Ovary (tissue), 9 donors: ENCODE data around the gene POU2AF1. TPM values are rescaled to one million over a fixed set of nuclear protein-coding genes. Genes with fewer than 3 reads are reported as not detected.

Experiments
- DNase-seq, 5 donors: peaks; one replicate each; pipeline ENCODE4 v3.0.0-alpha.2; 2019 to 2020
- H3K27ac ChIP-seq, 2 donors: fragments of 200-600 bp; one replicate each; pipeline versions ENCODE4 v1.5.1 to v1.8.0; 2019 to 2022
- H3K27me3 ChIP-seq: fragments of 200-600 bp; one replicate; pipeline ENCODE4 v1.8.0; 2022
- H3K36me3 ChIP-seq: fragments of 200-600 bp; sonication (generic); one replicate; pipeline ENCODE4 v1.5.1; 2019
- H3K4me1 ChIP-seq: one replicate; pipeline ENCODE4 v1.8.1; 2013; ENCODE audit warnings: mild to moderate bottlenecking, moderate library complexity; ENCODE audit not compliant: insufficient read depth
- H3K4me3 ChIP-seq: fragments of 200-600 bp; sonication (generic); one replicate; pipeline ENCODE4 v1.5.1; 2017
- H3K9me3 ChIP-seq, 2 donors: fragments of 200-600 bp in 1 of 2; sonication (generic) in 1 of 2; one replicate each; pipeline versions ENCODE4 v1.5.1 to v1.8.1; 2013 to 2019; ENCODE audit warnings: mild to moderate bottlenecking in 1 of 2, moderate library complexity in 1 of 2
- CTCF ChIP-seq, 3 donors: fragments of 450-650 bp in 2 of 3; fragments of 200-600 bp in 1 of 3; IDR thresholded peaks; one replicate each; pipeline versions ENCODE4 v1.5.1 to v1.8.0; 2016 to 2022; ENCODE audit warnings: antibody characterized with exemption in 3 of 3, mild to moderate bottlenecking in 1 of 3
- EP300 ChIP-seq: sonication (generic); formaldehyde crosslinking; IDR thresholded peaks from one replicate; pipeline ENCODE4 v1.6.1; 2017; ENCODE audit warnings: antibody characterized with exemption
- POLR2A ChIP-seq: fragments of 450-650 bp; IDR thresholded peaks from one replicate; pipeline ENCODE4 v1.6.1; 2017; ENCODE audit warnings: antibody characterized with exemption, mild to moderate bottlenecking, moderate library complexity
- WGBS, 3 donors: extraction: QIAGEN DNeasy Blood & Tissue Kit in 1 of 3; methylation state at CpG; one replicate each; pipeline versions ENCODE4 v1.1.5 to v1.1.7; 2013 to 2017; 5-methylcytosine and 5-hydroxymethylcytosine counted together
- intact Hi-C, 4 donors: fragments of 100-400 bp; cut with DNase I; formaldehyde crosslinking; loops; one replicate each; pipeline versions ENCODE4 v1.11.0 to v1.15.1; 2022 to 2023
- microRNA-seq, 3 donors: library from miRNA; unstranded; fragments of <30 nt; microRNA quantifications; one replicate each; pipeline versions ENCODE4 to v1.2.0, GENCODE V29; 2019 to 2020
- polyA plus RNA-seq, 2 donors: library from polyadenylated mRNA; stranded (reverse); fragments of 200-250 nt in 1 of 2; fragments of 350-450 nt in 1 of 2; fragmentation: Illumina TruSeq in 1 of 2; extraction: RNeasy Lipid Tissue Mini Kit (QIAGEN cat#74804) in 1 of 2; gene quantifications; one replicate each; pipeline ENCODE4 v1.2.3, GENCODE V29; 2013 to 2014
- small RNA-seq: library from RNA; depleted of rRNA; stranded (forward); fragments of <200 nt; gene quantifications from one replicate; pipeline ENCODE3, GENCODE V24; 2016
- total RNA-seq, 7 donors: library from RNA; depleted of rRNA in 2 of 7; stranded (reverse); fragments of >200 nt in 2 of 7; fragmentation: NEBNext Ultra II Directional in 3 of 7; extraction: Animal tissue kit (Norgen Biotek cat#: 25700) in 3 of 7; gene quantifications; one replicate each; pipeline versions ENCODE4 v1.1.0 to v1.2.4, GENCODE V29; 2016 to 2023
- donor health status: DM: no; HTN: no; CAD: no; lungs with moderate emphysema.
- donor health status: DM: no; HTN: no; CAD: no.
- donor health status: Bipolar disorder and iron deficiency.
- donor health status: DM: yes; HTN: yes; CAD: no.
- donor health status: DM: no; HTN: no; CAD: no.
- donor health status: DM: yes; HTN: yes; CAD: no.

The POU2AF1 gene
- total and polyA plus RNA-seq, 9 donors = 0.29 to 4.1 (median 0.83) TPM

DNA sequence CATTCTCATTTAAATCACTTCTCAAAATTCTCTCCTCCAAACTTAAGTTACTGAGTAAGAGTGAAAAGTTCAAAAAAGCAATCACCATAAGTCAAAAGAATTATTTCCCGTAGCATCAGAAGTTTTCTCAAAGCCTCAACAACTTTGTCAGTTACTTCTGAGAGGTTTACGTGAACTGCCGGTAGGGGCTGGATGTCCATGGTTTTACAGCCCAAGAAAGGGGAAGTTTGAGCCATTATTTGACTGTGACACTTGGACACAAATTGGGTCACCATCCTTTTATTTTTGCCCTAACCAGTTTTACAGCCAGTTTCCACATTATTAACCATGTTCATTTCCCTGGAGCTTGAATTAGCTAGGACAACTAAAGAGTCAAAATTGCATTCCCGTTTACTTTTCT, 73.2 kb downstream of the POU2AF1 start:
- no peak for TF ChIP-seq EP300
- TF ChIP-seq POLR2A = no peak
- TF ChIP-seq CTCF (IDR thresholded peaks at IDR 0.05) = no peak
- Histone ChIP-seq H3K4me3 (no peak overlapping the region), H3K27ac (no peak overlapping the region), H3K27me3 (no peaks in the 10 kb centered on the region), H3K36me3 (no peaks in the 10 kb centered on the region), H3K4me1 (peaks cover 3% of the 10 kb centered on the region), H3K9me3 (no peaks in the 10 kb centered on the region)
- DNase-seq = no peak
- intact Hi-C loops = no loop called here
- WGBS, 3 donors = 89 to 95% (median 93%) methylated on average over 4 of the region's 4 CpGs

DNA sequence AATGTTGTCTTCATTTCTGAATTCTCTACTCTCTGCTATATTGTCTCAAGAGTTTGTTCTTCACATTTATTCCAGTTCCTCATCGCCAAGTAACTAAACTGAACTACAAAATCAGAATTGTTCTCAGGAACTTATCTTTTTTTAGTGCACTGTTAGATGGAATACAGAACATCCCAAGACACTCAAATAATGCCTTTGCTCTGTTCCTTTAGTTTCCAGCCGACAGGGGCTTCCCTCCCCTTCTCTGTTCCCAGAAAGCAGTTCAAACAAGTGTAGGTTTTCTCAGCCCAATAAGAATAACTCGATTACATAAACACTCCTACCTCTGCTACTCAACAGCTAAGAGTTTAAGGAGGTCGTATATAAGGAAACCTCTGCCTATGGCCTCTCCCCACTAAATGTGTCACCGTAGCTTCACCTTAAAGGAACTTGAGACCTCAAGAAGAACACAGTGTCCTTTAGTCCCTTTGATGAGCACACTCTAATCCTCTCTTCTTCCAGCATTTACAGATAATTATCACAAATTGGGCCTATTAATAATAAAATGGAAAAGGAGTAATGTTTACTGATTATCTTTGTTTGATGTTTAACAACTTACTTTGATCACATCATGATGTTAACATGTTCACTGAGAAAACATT, 73.8 kb downstream of the POU2AF1 start:
- H3K9me3 ChIP-seq = no peaks in the 10 kb centered on the region
- TF ChIP-seq CTCF (IDR thresholded peaks at IDR 0.05) = no peak
- no peak for TF ChIP-seq EP300
- TF ChIP-seq POLR2A = no peak
- no peak overlapping the region for H3K27ac ChIP-seq
- H3K36me3 ChIP-seq = no peaks in the 10 kb centered on the region
- no peak for DNase-seq
- 76 to 86% (median 84%) methylated on average over 5 of the region's 5 CpGs for WGBS, 3 donors
- intact Hi-C loops = no loop called here
- H3K4me1 ChIP-seq = peaks cover 3% of the 10 kb centered on the region
- H3K4me3 ChIP-seq = no peak overlapping the region
- H3K27me3 ChIP-seq = no peaks in the 10 kb centered on the region

- intact Hi-C loops = no loop called here
- TF ChIP-seq CTCF (IDR thresholded peaks at IDR 0.05) (no peak), POLR2A (no peak)
These were observed 75.6 kb downstream of the POU2AF1 start for GRCh38 chr11:111303461-111303860.

GRCh38 chr11:111302298-111302697, 76.8 kb downstream of the POU2AF1 start:
- no peak overlapping the region for H3K27ac ChIP-seq
- intact Hi-C loops = no loop called here
- 67 to 82% (median 70%) methylated on average over 3 of the region's 3 CpGs for WGBS, 3 donors

More at GRCh38 chr11:111303461-111303860, 75.6 kb downstream of the POU2AF1 start:
- 8 to 14% (median 9%) methylated on average over 4 of the region's 4 CpGs for WGBS, 3 donors
- H3K36me3 ChIP-seq = no peaks in the 10 kb centered on the region
- DNase-seq = no peak
- no peaks in the 10 kb centered on the region for H3K9me3 ChIP-seq
- H3K4me1 ChIP-seq = peaks cover 6% of the 10 kb centered on the region
- no peak overlapping the region for H3K27ac ChIP-seq
- no peaks in the 10 kb centered on the region for H3K27me3 ChIP-seq
- no peak overlapping the region for H3K4me3 ChIP-seq

More at GRCh38 chr11:111302298-111302697, 76.8 kb downstream of the POU2AF1 start:
- H3K4me1 ChIP-seq = peaks cover 6% of the 10 kb centered on the region
- H3K27me3 ChIP-seq = no peaks in the 10 kb centered on the region
- H3K36me3 ChIP-seq = no peaks in the 10 kb centered on the region
- DNase-seq = no peak
- no peaks in the 10 kb centered on the region for H3K9me3 ChIP-seq
- H3K4me3 ChIP-seq = no peak overlapping the region
- no peak for TF ChIP-seq EP300
- TF ChIP-seq POLR2A = no peak
- no peak for TF ChIP-seq CTCF (IDR thresholded peaks at IDR 0.05)

Small RNAs within 50 kb of the gene (microRNA-seq; reads per million reads assigned to microRNA genes)
- gene MIR4491 = 0 reads per million in 3 donors

Small RNAs within 50 kb of the gene (small RNA-seq; reads per million reads assigned to genes)
- gene MIR4491 (not detected), gene RNU2-60P (not detected)

Other genes starting within 250 kb of the POU2AF1 start
- 1 to 10 TPM in 2 of 7 donors, under 1 TPM in 4, not detected in 1; 0.24 to 1.8 (median 0.34) TPM for gene POU2AF2, start 133.6 kb downstream of the POU2AF1 start, total RNA-seq
- under 1 TPM in 1 of 2 donors, not detected in 1; 0.07 TPM for gene POU2AF2, start 133.6 kb downstream of the POU2AF1 start, polyA plus RNA-seq
- 10 to 100 TPM in 3 of 7 donors, 1 to 10 TPM in 4; 2.1 to 11.8 (median 8.9) TPM for gene POU2AF3, start 80.7 kb downstream of the POU2AF1 start, total RNA-seq
- 1 to 10 TPM; 4.5 to 7.4 TPM for gene POU2AF3, start 80.7 kb downstream of the POU2AF1 start, polyA plus RNA-seq
- gene BTG4, start 133.1 kb upstream of the POU2AF1 start, total RNA-seq = under 1 TPM in 1 of 7 donors, not detected in 6; 0.34 TPM
- not detected for gene BTG4, start 133.1 kb upstream of the POU2AF1 start, polyA plus RNA-seq
- 10 to 100 TPM in 1 of 7 donors, 1 to 10 TPM in 4, not detected in 2; 1.7 to 30.8 (median 2.0) TPM for gene HOATZ, start 135.5 kb upstream of the POU2AF1 start, total RNA-seq
- gene HOATZ, start 135.5 kb upstream of the POU2AF1 start, polyA plus RNA-seq = under 1 TPM in 1 of 2 donors, not detected in 1; 0.34 TPM
- 10 to 100 TPM; 17.8 to 45.7 (median 29.1) TPM for gene LAYN, start 161.4 kb upstream of the POU2AF1 start, total RNA-seq
- gene LAYN, start 161.4 kb upstream of the POU2AF1 start, polyA plus RNA-seq = 10 to 100 TPM; 24.8 to 40.6 TPM
- 10 to 100 TPM; 16.0 to 50.5 (median 27.4) TPM for gene SIK2, start 223.2 kb upstream of the POU2AF1 start, total RNA-seq
- 10 to 100 TPM; 13.7 to 26.8 TPM for gene SIK2, start 223.2 kb upstream of the POU2AF1 start, polyA plus RNA-seq